ENCODE results near the gene SPIB. TPM values are rescaled to one million over a fixed set of nuclear protein-coding genes. Genes with fewer than 3 reads are reported as not detected.

Gene SPIB
- total RNA-seq, 6 donors from 2014 or later, result 0.13 to 2.1 (median 0.56) TPM; not detected in 2

- Histone ChIP-seq H3K4me3 (no peak overlapping the region), H3K36me3 (peaks cover 3 to 46% (median 36%) of the 10 kb centered on the region in 4 donors), H3K27ac (no peak overlapping the region), H3K27me3 (no peaks in the 10 kb centered on the region), H3K4me1 (no peaks in the 10 kb centered on the region), H3K9me3 (no peaks in the 10 kb centered on the region)
- ATAC-seq (ENCODE audit: low FRiP score in 2 of 2) (no peak), DNase-seq (peak in 1 of 2 donors; percentile 84)
- TF ChIP-seq EP300 (IDR thresholded peaks at IDR 0.05), result no peak
- no peak for TF ChIP-seq POLR2AphosphoS5 (IDR thresholded peaks at IDR 0.05)
- TF ChIP-seq CTCF (IDR thresholded peaks at IDR 0.05), result no peak
- no peak for TF ChIP-seq POLR2A (IDR thresholded peaks at IDR 0.05)
- 91 to 94% methylated on average over 32 to 40 of the region's 48 CpGs for WGBS, 2 donors
Observed at GRCh38 chr19:50401605-50402450, 16.9 kb upstream of the SPIB start.

- WGBS, 2 donors, result 97 to 100% methylated on average over 9 to 29 of the region's 41 CpGs
- H3K4me3 ChIP-seq, result no peak overlapping the region
- no peak for TF ChIP-seq EP300 (IDR thresholded peaks at IDR 0.05)
- TF ChIP-seq CTCF (IDR thresholded peaks at IDR 0.05), result no peak
- TF ChIP-seq POLR2AphosphoS5 (IDR thresholded peaks at IDR 0.05), result no peak
- no peak for TF ChIP-seq POLR2A (IDR thresholded peaks at IDR 0.05)
- ATAC-seq (ENCODE audit: low FRiP score in 2 of 2), result peak in 1 of 2 donors; percentile 9
- peak in 1 of 2 donors; percentile 81 for DNase-seq
- H3K27ac ChIP-seq, result no peak overlapping the region
- no peaks in the 10 kb centered on the region for H3K9me3 ChIP-seq
- H3K36me3 ChIP-seq, result peaks cover 3 to 53% (median 37%) of the 10 kb centered on the region in 4 donors
- H3K4me1 ChIP-seq, result no peaks in the 10 kb centered on the region
- H3K27me3 ChIP-seq, result no peaks in the 10 kb centered on the region
Observed at GRCh38 chr19:50402544-50403301, 16.0 kb upstream of the SPIB start.

- peak in 1 of 2 donors; percentile 73 for DNase-seq
- Histone ChIP-seq H3K4me1 (no peaks in the 10 kb centered on the region), H3K4me3 (no peak overlapping the region), H3K36me3 (peaks cover 3 to 70% (median 51%) of the 10 kb centered on the region in 4 donors), H3K27me3 (no peaks in the 10 kb centered on the region), H3K9me3 (no peaks in the 10 kb centered on the region), H3K27ac (no peak overlapping the region)
- no peak for ATAC-seq (ENCODE audit: low FRiP score in 2 of 2)
- TF ChIP-seq CTCF (IDR thresholded peaks at IDR 0.05), result no peak
- TF ChIP-seq POLR2A (IDR thresholded peaks at IDR 0.05), result no peak
- no peak for TF ChIP-seq POLR2AphosphoS5 (IDR thresholded peaks at IDR 0.05)
- no peak for TF ChIP-seq EP300 (IDR thresholded peaks at IDR 0.05)
- WGBS, 2 donors, result 88 to 98% methylated on average over 10 to 22 of the region's 22 CpGs
Observed at GRCh38 chr19:50406156-50406820, 12.4 kb upstream of the SPIB start.

DNA sequence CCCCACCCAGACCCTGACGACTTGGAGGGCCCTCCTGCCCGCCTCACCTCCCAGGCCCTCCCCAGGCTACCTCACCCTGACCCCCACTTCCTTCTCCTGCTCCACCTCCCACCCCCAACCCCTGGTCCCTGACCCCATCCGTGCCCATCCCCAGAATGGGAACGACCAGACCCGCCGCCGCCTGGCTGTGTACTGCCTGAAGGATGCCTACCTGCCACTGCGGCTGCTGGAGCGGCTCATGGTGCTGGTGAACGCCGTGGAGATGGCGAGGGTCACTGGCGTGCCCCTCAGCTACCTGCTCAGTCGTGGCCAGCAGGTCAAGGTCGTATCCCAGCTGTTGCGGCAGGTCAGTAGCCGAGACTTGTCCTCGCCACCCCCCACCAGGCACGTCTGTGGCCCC lies 11.9 kb upstream of the SPIB start:
- H3K27ac ChIP-seq, result no peak overlapping the region
- peaks cover 3 to 68% (median 50%) of the 10 kb centered on the region in 4 donors for H3K36me3 ChIP-seq
- no peak for TF ChIP-seq POLR2AphosphoS5 (IDR thresholded peaks at IDR 0.05)
- TF ChIP-seq CTCF (IDR thresholded peaks at IDR 0.05), result no peak
- no peak for TF ChIP-seq EP300 (IDR thresholded peaks at IDR 0.05)
- TF ChIP-seq POLR2A (IDR thresholded peaks at IDR 0.05), result no peak
- H3K9me3 ChIP-seq, result no peaks in the 10 kb centered on the region
- no peaks in the 10 kb centered on the region for H3K4me1 ChIP-seq
- WGBS, 2 donors, result 92 to 94% methylated on average over 16 to 19 of the region's 19 CpGs
- no peaks in the 10 kb centered on the region for H3K27me3 ChIP-seq
- H3K4me3 ChIP-seq, result no peak overlapping the region
- DNase-seq, result peak in 1 of 2 donors; percentile 77
- ATAC-seq (ENCODE audit: low FRiP score in 2 of 2), result no peak
